HepG2 (cell line): ENCODE results near the gene AIF1. TPM values are rescaled to one million over a fixed set of nuclear protein-coding genes. Genes with fewer than 3 reads are reported as not detected.
A peak's percentile ranks its signal among the peaks of the same experiment; 100 is the strongest.

Experiments
- CREM ChIP-seq, 2 experiments: sonication (generic) in 1 of 2; formaldehyde crosslinking in 1 of 2; IDR thresholded peaks; 2 replicates each; pipeline versions ENCODE4 v1.4.0 to v1.6.1; 2016 to 2020; ENCODE audit warnings: antibody characterized with exemption in 1 of 2, mild to moderate bottlenecking in 1 of 2, missing genetic modification reagents in 1 of 2
- DPF2 ChIP-seq: sonication (generic); formaldehyde crosslinking; IDR thresholded peaks from 2 replicates; pipeline ENCODE4 v1.4.0; 2020; ENCODE audit warnings: mild to moderate bottlenecking, low read depth, missing genetic modification reagents, borderline replicate concordance
- DR1 ChIP-seq: sonication (generic); formaldehyde crosslinking; IDR thresholded peaks from 2 replicates; pipeline ENCODE4 v1.8.0; 2021; ENCODE audit warnings: mild to moderate bottlenecking, missing genetic modification reagents, inconsistent platforms
- GABPA ChIP-seq, 2 experiments: IDR thresholded peaks; 2 replicates each; pipeline ENCODE4 v1.6.1; 2011 to 2016; ENCODE audit warnings: low read depth in 2 of 2, low read length in 1 of 2, missing biosample characterization in 1 of 2, missing genetic modification characterization in 1 of 2
- GABPB1 ChIP-seq: IDR thresholded peaks from 2 replicates; pipeline ENCODE4 v1.6.1; 2016; ENCODE audit warnings: mild to moderate bottlenecking, missing genetic modification reagents, moderate library complexity, missing compliant biosample characterization
- KMT2B ChIP-seq: IDR thresholded peaks from 2 replicates; pipeline ENCODE4 v1.6.1; 2016; ENCODE audit warnings: missing genetic modification reagents, missing compliant biosample characterization
- MLLT10 ChIP-seq: sonication (generic); formaldehyde crosslinking; IDR thresholded peaks from 2 replicates; pipeline ENCODE4 v1.4.0; 2020; ENCODE audit warnings: missing genetic modification reagents
- RNF219 ChIP-seq: sonication (generic); formaldehyde crosslinking; IDR thresholded peaks from 2 replicates; pipeline ENCODE4 v1.5.0; 2020; ENCODE audit warnings: mild to moderate bottlenecking, missing genetic modification reagents
- SAP130 ChIP-seq: IDR thresholded peaks from 2 replicates; pipeline ENCODE4 v1.6.1; 2016; ENCODE audit warnings: low read depth
- SP5 ChIP-seq: IDR thresholded peaks from 2 replicates; pipeline ENCODE4 v1.6.1; 2016; ENCODE audit warnings: low read depth, borderline replicate concordance
- YEATS2 ChIP-seq: sonication (generic); formaldehyde crosslinking; IDR thresholded peaks from 2 replicates; pipeline ENCODE4 v1.4.0; 2020; ENCODE audit warnings: missing genetic modification reagents, borderline replicate concordance
- ZIK1 ChIP-seq: sonication (generic); formaldehyde crosslinking; IDR thresholded peaks from 2 replicates; pipeline ENCODE4 v1.5.0; 2020; ENCODE audit warnings: mild to moderate bottlenecking, low read depth, missing genetic modification reagents, borderline replicate concordance
- ZNF253 ChIP-seq: sonication (generic); formaldehyde crosslinking; IDR thresholded peaks from 2 replicates; pipeline ENCODE4 v1.8.0; 2022; ENCODE audit warnings: mild to moderate bottlenecking, missing genetic modification reagents, borderline replicate concordance
- ZNF407 ChIP-seq: sonication (generic); formaldehyde crosslinking; IDR thresholded peaks from one replicate; pipeline ENCODE4 v1.5.1; 2020; ENCODE audit warnings: mild to moderate bottlenecking, missing genetic modification reagents; ENCODE audit errors: not compliant biosample characterization
- ZNF776 ChIP-seq: sonication (generic); formaldehyde crosslinking; IDR thresholded peaks from 2 replicates; pipeline ENCODE4 v1.4.0; 2020; ENCODE audit warnings: mild to moderate bottlenecking, missing genetic modification reagents
- ZSCAN5A ChIP-seq: sonication (generic); formaldehyde crosslinking; IDR thresholded peaks from 2 replicates; pipeline ENCODE4 v1.8.0; 2022; ENCODE audit warnings: mild to moderate bottlenecking, missing genetic modification reagents, borderline replicate concordance
- polyA plus RNA-seq, 8 experiments: library from polyadenylated mRNA; depleted of rRNA in 3 of 8; stranded (reverse) in 7 of 8; unstranded in 1 of 8; fragments of >200 nt; fragmentation: Illumina TruSeq in 4 of 8; extraction: Trizol in 4 of 8; gene quantifications; 2 replicates each; pipeline versions ENCODE4 v1.2.1 to v1.2.3, GENCODE V29; 2011 to 2016; ENCODE audit warnings: low read depth in 4 of 8, missing spikeins in 1 of 8, mixed read lengths in 1 of 8; ENCODE audit not compliant: insufficient read depth in 1 of 8
- total RNA-seq, 5 experiments: library from RNA; depleted of rRNA; stranded (reverse); fragments of >200 nt; fragmentation: Illumina TruSeq; extraction: Trizol; gene quantifications; 2 replicates each; pipeline ENCODE4 v1.2.3, GENCODE V29; 2016; ENCODE audit warnings: low read depth in 1 of 5

The AIF1 gene
- total and polyA plus RNA-seq, 2 of the 13 experiments (the other 11 are each of a cell fraction or from before 2014, with no cell fraction given) = 1.5 TPM; not detected in 1

GRCh38 chr6:31619805-31620585 lies 5.0 kb downstream of the AIF1 start (continued):
- peak; percentile 80 for TF ChIP-seq DR1
- TF ChIP-seq ZIK1 = peak; percentile 69; the same call in 1 of the 2 replicates
- TF ChIP-seq GABPA (IDR thresholded peaks at IDR 0.05; ENCODE audit: low read depth, low read length) = no peak
- TF ChIP-seq GABPA (CRISPR knock-in tag; IDR thresholded peaks at IDR 0.05; ENCODE audit: low read depth) = peak; percentile 61
- TF ChIP-seq CREM (IDR thresholded peaks at IDR 0.05) = peak; percentile 92
- no peak for TF ChIP-seq CREM (CRISPR knock-in tag; IDR thresholded peaks at IDR 0.05)
- peak; percentile 86 for TF ChIP-seq SP5 (CRISPR knock-in tag)
- TF ChIP-seq DPF2 (CRISPR knock-in tag) = 0 out of 2 replicates have a peak, but pooled peaks have one; percentile 17
- TF ChIP-seq ZNF776 (CRISPR knock-in tag) = no peak; the same call in 1 of the 2 replicates
- peak; percentile 87 for TF ChIP-seq SAP130 (CRISPR knock-in tag)
- TF ChIP-seq RNF219 = 0 out of 2 replicates have a peak, but pooled peaks have one; percentile 52
- TF ChIP-seq ZSCAN5A (CRISPR knock-in tag) = peak; percentile 85; the same call in 1 of the 2 replicates
- peak; percentile 6; the same call in 1 of the 2 replicates for TF ChIP-seq YEATS2 (CRISPR knock-in tag)
- TF ChIP-seq GABPB1 (CRISPR knock-in tag) = no peak
- TF ChIP-seq KMT2B = peak; percentile 78
- no peak for TF ChIP-seq ZNF407 (CRISPR knock-in tag)
- no peak for TF ChIP-seq ZNF253 (CRISPR knock-in tag)
- TF ChIP-seq MLLT10 = no peak
